Subcutaneous abdominal adipose tissue (tissue), 5 donors: Measurements from ENCODE around the gene CT45A1.
"Not testable (repeated sequence)": the region's sequence is repeated elsewhere in the genome, so short reads cannot be mapped to it uniquely, and the experiment has no call there.

ENCODE experiments used
- H3K27ac ChIP-seq: one replicate; pipeline ENCODE4 v1.7.0; 2013; ENCODE audit warnings: low read depth, mild to moderate bottlenecking, inconsistent platforms, low read length, moderate library complexity
- H3K27me3 ChIP-seq, 5 donors: one replicate each; pipeline ENCODE4 v1.7.0; 2013; ENCODE audit warnings: low read length in 5 of 5, inconsistent platforms in 1 of 5; ENCODE audit not compliant: control insufficient read depth in 5 of 5, insufficient read depth in 4 of 5
- H3K36me3 ChIP-seq, 5 donors: one replicate each; pipeline ENCODE4 v1.7.0; 2013; ENCODE audit warnings: low read length in 5 of 5; ENCODE audit not compliant: control insufficient read depth in 5 of 5, insufficient read depth in 5 of 5
- H3K4me1 ChIP-seq, 5 donors: one replicate each; pipeline ENCODE4 v1.7.0; 2013; ENCODE audit warnings: low read length in 5 of 5, mild to moderate bottlenecking in 3 of 5, moderate library complexity in 1 of 5; ENCODE audit not compliant: control insufficient read depth in 5 of 5, insufficient read depth in 5 of 5
- H3K4me3 ChIP-seq, 5 donors: one replicate each; pipeline ENCODE4 v1.7.0; 2013; ENCODE audit warnings: low read length in 5 of 5, low read depth in 1 of 5
- H3K9ac ChIP-seq, 5 donors: one replicate each; pipeline ENCODE4 v1.7.0; 2013; ENCODE audit warnings: low read length in 5 of 5, mild to moderate bottlenecking in 4 of 5, moderate library complexity in 3 of 5
- H3K9me3 ChIP-seq, 5 donors: one replicate each; pipeline ENCODE4 v1.7.0; 2013; ENCODE audit warnings: low read length in 5 of 5; ENCODE audit not compliant: control insufficient read depth in 5 of 5
- donor health status: healthy.
- donor health status: healthy.
- donor health status: healthy.
- donor health status: healthy.
- donor health status: healthy.

CT45A1 gene

GRCh38 chrX:135713183-135713689 is at the start of gene CT45A1:
TSS of gene CT45A1 (plus strand) at chrX:135713639. CDS start at chrX:135718941, 5,302 bp downstream.
- not testable (repeated sequence) for H3K4me1 ChIP-seq, H3K27ac ChIP-seq, H3K9me3 ChIP-seq, H3K27me3 ChIP-seq, H3K4me3 ChIP-seq, H3K9ac ChIP-seq, H3K36me3 ChIP-seq

- H3K4me1 ChIP-seq, H3K27ac ChIP-seq, H3K9ac ChIP-seq, H3K36me3 ChIP-seq, H3K4me3 ChIP-seq: not testable (repeated sequence)
- Histone ChIP-seq H3K27me3 (peaks cover 0 to 20% (median 5%) of the 10 kb centered on the region in 5 donors), H3K9me3 (peaks cover 0 to 12% (median 3%) of the 10 kb centered on the region in 5 donors)
Measured at GRCh38 chrX:135672979-135673378, 40.5 kb upstream of the CT45A1 start.

GRCh38 chrX:135688137-135688536 is 25.3 kb upstream of the CT45A1 start:
- Histone ChIP-seq H3K9ac (no peak overlapping the region), H3K36me3 (no peaks in the 10 kb centered on the region), H3K27me3 (peaks cover 0 to 14% (median 5%) of the 10 kb centered on the region in 5 donors), H3K9me3 (peaks cover 0 to 3% (median 0%) of the 10 kb centered on the region in 5 donors), H3K4me3 (no peak overlapping the region), H3K4me1 (no peaks in the 10 kb centered on the region), H3K27ac (no peak overlapping the region)

- Histone ChIP-seq H3K4me3 (no peak overlapping the region), H3K9me3 (no peaks in the 10 kb centered on the region), H3K36me3 (no peaks in the 10 kb centered on the region), H3K27me3 (peaks cover 0 to 8% (median 6%) of the 10 kb centered on the region in 5 donors), H3K4me1 (no peaks in the 10 kb centered on the region), H3K27ac (no peak overlapping the region), H3K9ac (no peak overlapping the region)
Measured at GRCh38 chrX:135695471-135695870, 18.0 kb upstream of the CT45A1 start.

DNA sequence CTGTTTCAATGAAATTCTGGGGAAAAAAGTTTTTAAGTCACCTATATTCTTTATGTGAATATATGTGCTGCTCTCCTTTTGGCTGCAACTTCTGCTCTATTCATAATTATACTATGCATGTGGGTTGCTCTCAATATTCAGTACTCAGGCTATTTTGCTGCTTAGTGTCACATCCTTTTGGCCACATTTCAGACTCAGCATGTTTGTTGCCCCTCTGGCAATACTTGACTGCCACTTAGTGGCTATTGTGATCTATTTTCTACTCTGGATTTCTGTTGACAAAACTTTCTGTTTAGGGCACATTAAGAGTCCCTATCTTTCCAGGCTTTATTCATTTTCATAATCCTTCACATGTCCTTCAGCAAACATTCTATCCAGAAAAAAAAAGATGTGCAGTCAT is 15.8 kb upstream of the CT45A1 start:
- Histone ChIP-seq H3K9me3 (no peaks in the 10 kb centered on the region), H3K4me1 (no peaks in the 10 kb centered on the region), H3K9ac (no peak overlapping the region), H3K27ac (no peak overlapping the region), H3K36me3 (no peaks in the 10 kb centered on the region), H3K27me3 (peaks cover 3 to 11% (median 6%) of the 10 kb centered on the region in 5 donors), H3K4me3 (no peak overlapping the region)

DNA sequence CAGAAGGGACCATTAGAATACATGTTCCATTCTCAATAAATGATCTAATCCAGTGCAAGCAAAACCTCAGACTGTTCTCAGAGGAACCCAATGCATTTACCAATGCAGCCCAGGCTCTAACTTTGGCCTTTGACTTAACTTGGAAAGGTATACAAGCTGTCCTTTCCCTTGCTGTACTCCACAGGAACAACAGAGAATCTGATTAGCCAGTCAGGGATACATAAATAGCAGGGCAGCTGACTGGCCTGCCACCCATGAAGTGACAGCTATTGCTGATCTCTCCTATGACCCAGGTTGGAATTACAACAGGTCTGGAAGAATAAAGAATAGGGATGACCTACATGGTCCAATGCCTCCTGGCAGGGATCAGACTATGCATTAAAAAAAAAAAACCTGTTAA is 14.5 kb upstream of the CT45A1 start:
- H3K9me3 ChIP-seq, result no peaks in the 10 kb centered on the region
- H3K36me3 ChIP-seq, result no peaks in the 10 kb centered on the region
- H3K9ac ChIP-seq, result no peak overlapping the region
- no peak overlapping the region for H3K4me3 ChIP-seq
- H3K27me3 ChIP-seq, result peaks cover 3 to 7% (median 4%) of the 10 kb centered on the region in 5 donors
- no peaks in the 10 kb centered on the region for H3K4me1 ChIP-seq
- no peak overlapping the region for H3K27ac ChIP-seq

GRCh38 chrX:135707880-135708279 is 5.6 kb upstream of the CT45A1 start:
- Histone ChIP-seq H3K27me3 (peaks cover 0 to 13% (median 0%) of the 10 kb centered on the region in 5 donors), H3K4me3 (no peak overlapping the region), H3K36me3 (no peaks in the 10 kb centered on the region), H3K27ac (no peak overlapping the region), H3K4me1 (no peaks in the 10 kb centered on the region), H3K9ac (no peak overlapping the region), H3K9me3 (no peaks in the 10 kb centered on the region)

GRCh38 chrX:135713795-135714194 is 356 bp downstream of the CT45A1 start:
- no peak overlapping the region for H3K9ac ChIP-seq
- peaks cover 0 to 8% (median 0%) of the 10 kb centered on the region in 5 donors for H3K27me3 ChIP-seq
- no peak overlapping the region for H3K4me3 ChIP-seq
- no peaks in the 10 kb centered on the region for H3K36me3 ChIP-seq
- no peak overlapping the region for H3K27ac ChIP-seq
- no peaks in the 10 kb centered on the region for H3K9me3 ChIP-seq
- no peaks in the 10 kb centered on the region for H3K4me1 ChIP-seq

DNA sequence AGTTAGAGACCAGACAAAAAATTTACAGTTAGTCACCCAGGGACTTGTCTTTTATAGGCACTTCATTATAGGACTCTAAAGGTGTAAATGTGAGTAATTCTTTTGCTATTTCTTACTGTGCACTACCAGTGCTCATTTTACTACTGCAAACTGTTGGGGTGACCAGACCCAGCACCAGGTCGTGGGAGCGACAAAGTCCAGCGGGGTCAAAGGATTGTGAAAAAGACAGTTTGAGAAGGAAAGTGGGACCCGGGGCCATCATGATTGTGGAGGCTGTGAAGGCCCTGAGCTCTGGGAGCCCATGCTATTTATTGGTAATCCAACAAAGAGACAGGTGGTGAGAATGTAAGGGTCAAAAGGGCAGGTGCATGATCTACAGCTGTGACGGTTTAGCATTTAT is 21.2 kb downstream of the CT45A1 start:
- H3K27ac ChIP-seq, H3K36me3 ChIP-seq, H3K9ac ChIP-seq, H3K4me3 ChIP-seq, H3K9me3 ChIP-seq, H3K4me1 ChIP-seq: not testable (repeated sequence)
- H3K27me3 ChIP-seq, result peaks cover 0 to 10% (median 0%) of the 10 kb centered on the region in 5 donors

DNA sequence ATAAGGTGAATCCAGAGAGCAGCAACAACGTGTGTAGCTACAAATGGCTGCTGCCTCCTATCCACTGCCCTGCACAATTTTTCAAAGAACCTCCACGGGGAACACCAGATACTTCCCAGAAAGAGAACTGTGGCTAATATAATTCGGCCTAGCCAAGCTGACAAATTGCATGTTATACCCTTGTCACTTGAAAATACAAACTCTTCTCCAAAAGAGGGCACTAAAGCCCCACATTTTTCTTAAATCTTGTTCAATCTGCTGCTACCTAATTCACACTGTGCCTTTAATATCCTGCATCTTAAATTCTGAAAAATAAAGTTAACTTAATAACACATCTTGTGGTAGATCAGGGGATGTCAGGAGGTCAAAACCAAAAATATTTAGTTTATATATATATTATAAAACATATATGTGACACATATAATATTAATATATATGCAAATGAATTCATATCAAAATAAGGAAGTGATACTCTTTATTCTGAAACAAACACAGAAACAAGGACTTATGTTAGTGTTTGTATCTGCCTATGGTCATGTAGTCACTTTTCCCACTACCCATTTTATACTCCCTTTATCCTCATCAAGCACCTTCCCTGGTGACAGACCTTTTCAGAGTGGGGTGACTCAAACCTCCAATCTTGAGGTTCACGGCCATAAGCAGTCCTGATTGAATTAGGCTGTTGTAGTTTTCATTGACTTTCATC is 24.1 kb downstream of the CT45A1 start:
- H3K9me3 ChIP-seq, result no peaks in the 10 kb centered on the region
- no peak overlapping the region for H3K27ac ChIP-seq
- H3K36me3 ChIP-seq, result no peaks in the 10 kb centered on the region
- no peaks in the 10 kb centered on the region for H3K4me1 ChIP-seq
- peaks cover 0 to 19% (median 5%) of the 10 kb centered on the region in 5 donors for H3K27me3 ChIP-seq
- no peak overlapping the region for H3K4me3 ChIP-seq
- H3K9ac ChIP-seq, result no peak overlapping the region
